IPS-NIHi11 (cell line): ENCODE results near the gene MTOR.
"Not testable (repeated sequence)": the region's sequence is repeated elsewhere in the genome, so short reads cannot be mapped to it uniquely, and the experiment has no call there.

Source experiments
- DNase-seq: peaks from one replicate; pipeline ENCODE4 v3.0.0; 2012; ENCODE audit warnings: mixed read lengths, low spot score

The MTOR gene

DNA sequence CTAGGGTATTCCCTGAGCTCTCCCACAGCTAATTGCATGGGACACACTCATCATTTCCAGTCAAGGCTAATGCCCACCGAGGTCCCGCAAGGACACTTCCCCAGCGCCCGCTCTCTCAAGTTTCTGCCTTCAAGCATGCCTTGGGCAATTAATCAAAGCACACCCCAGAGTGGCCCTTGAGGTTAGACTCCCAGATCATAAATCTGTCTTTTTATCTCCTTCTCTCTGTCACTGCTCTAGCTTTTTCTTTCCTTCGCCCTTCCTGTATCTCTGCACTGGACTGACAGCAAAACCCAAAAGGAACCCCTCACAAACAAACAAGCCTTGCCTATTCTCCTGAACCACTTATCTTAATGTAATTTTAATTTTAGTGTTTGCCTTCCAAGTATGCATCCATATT, 154.8 kb downstream of the MTOR start:
- no peak for DNase-seq

DNA sequence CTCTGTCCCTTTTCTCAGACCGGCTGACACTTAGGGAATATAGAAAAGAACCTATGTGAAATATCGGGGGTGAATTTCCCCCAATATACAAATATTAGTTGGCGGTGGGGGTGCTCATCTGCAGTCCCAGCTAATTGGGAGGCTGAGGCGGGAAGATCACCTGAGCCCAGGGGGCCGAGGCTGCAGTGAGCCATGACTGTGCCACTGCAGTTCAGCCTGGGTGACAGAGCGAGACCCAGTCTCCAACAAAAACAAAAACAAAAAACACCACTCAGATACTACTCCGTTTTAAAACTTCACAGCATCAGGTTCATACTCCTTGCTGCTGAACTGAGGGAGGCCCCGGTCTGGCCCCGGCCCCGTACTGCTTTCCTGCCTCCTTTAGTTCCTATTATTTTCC, 156.8 kb downstream of the MTOR start:
- DNase-seq: no peak

DNA sequence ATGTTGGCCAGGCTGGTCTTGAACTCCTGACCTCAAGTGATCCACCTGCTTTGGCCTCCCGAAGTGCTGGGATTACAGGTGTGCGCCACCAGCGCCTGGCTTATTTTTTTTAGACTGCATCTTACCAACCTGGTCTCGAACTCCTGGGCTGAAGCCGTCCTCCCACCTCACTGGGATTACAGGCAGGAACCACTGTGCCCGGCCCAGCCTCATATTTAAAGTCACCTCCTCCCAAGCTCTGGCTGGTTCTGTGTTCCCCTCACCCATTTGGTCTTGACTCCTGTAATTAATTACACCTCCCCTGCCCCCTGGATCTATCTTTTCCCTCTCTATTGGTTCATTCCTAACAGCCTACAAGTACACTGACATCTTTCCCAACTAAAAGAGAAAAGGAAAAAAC, 161.0 kb downstream of the MTOR start:
- DNase-seq: no peak

DNA sequence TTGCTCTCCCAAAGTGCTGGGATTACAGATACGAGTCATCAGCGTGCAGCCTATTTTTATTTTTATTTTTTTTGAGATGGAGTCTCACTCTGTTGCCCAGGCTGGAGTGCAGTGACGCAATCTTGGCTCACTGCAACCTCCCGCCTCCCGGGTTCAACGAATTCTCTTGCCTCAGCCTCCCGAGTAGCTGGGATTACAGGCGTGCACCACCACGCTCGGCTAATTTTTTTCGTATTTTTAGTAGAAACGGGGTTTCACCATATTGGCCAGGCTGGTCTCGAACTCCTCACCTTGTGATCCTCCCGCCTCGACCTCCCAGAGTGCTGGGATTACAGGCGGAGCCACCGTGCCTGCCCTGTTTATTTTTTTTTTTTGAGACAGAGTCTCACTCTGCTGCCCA, 161.5 kb downstream of the MTOR start:
- DNase-seq: not testable (repeated sequence)

DNA sequence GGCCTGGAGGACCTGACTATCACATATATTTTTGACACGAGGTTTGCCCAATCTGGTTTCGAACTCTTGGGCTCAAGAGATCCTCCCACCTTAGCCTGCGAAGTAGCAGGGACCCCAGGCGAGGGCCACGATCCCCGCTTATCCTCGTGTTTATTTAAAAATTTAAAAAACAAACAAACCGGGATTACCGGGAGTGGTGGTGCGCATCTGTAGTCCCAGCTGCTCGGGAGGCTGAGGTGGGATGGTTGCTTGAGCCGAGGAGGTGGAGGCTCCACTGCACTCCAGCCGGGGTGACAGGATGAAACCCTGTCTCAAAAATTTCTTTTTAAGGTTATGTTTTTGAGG, 162.2 kb downstream of the MTOR start:
- DNase-seq: no peak

DNA sequence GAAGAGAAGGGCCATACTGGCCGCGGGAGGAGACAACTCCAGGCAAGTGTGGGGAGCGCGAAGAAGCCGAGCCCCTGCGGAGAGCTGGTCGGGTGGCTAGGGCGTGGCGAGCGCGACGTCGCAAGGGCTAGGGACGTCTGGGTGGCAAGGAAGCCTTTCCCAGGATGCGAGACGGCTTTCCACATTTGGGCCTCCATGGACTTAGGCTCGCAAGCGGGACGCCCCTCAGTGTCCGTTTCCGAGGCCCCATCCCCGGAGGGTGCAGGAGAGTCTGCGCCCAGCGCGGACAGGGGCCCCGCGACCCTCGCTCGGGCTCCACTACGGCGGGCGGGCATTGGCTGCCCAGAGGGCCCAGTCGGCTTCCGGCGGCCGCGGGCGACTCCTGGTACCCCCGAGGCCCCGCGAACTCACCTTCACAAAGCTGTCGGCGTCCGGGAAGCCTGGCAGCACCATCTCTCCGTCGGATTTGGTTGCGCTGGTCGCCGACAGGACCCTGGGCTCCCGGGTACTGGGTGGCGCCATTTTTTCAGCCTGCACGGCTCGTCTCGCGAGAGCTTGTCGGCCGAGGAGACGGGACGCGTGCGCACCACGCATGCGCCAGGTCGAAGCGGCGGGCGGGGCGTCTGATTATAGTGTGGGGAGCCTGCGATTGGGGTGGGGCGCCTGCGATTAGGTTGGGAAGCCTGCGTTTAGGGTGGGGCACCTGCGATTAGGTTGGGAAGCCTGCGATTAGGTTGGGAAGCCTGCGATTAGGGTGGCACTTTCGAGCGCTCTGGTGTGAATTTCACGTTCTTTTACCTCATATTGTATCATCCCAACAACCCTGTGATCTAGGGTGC, 162.8 kb downstream of the MTOR start, which contains the start of gene EXOSC10:
Gene EXOSC10 (minus strand): TSS at position 560 of the 839 bp plus-strand sequence. CDS start 38 bp downstream, at position 522.
- peak; percentile 99 for DNase-seq

DNA sequence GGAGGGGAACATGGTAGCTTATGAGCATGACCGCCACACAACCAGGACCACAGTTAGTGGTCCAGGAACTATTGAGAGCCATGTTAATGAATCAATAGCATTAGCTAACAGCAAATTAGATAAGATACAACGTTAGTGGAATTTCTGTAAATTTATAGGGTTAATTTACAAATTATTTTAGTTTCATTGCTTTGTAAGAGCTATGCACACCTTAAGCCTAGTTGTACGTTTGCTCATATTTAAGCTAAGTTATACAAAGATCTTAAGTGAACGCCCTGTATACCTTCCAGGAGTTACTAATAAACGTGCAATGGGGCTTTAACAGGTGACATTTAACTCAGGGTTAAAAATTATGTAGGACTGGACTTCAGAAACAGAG, 163.4 kb downstream of the MTOR start:
- DNase-seq: no peak

DNA sequence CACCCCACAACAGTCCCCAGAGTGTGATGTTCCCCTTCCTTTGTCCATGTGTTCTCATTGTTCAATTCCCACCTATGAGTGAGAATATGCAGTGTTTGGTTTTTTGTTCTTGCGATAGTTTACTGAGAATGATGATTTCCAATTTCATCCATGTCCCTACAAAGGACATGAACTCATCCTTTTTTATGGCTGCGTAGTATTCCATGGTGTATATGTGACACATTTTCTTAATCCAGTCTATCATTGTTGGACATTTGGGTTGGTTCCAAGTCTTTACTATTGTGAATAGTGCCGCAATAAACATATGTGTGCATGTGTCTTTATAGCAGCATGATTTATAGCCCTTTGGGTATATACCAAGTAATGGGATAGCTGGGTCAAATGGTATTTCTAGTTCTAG, 178.6 kb downstream of the MTOR start:
- DNase-seq: not testable (repeated sequence)

DNA sequence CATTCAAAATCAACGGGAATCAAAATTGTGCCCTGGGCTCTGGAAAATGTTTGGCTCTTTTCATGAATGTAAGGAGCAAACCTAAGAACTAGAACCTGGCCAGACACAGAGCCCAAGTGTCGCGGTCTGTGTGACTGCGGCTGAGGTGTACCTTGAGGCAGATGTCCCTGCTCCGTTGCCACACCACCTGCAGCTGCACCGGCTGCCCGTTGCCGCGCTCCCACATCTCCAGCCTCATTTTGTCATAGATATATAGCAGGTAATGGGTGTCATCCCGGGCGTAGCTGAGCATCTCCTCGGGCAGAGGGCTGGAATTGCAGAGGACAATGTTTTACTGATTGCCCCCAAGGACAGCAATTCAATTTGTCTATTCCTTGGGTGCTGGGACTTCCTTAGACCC, 181.4 kb downstream of the MTOR start:
- no peak for DNase-seq

DNA sequence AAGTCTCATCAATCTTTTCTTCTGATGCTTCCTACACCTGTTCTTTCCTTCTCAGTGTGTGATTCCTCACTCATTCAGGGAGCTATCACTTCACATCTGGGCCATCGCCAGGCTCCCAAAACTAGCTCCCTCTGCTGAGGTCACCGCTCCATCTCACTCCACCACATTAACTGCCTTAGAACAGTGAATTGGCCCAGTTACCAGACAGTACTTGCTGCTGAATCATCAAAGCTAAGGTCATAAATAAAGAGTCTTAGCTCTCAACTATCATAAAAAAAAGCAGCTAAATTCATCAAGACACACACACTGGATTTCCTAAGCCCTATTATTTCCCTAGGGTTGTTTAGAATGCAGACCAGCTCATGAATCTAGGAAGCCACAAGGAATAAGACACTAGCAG, 183.7 kb downstream of the MTOR start:
- DNase-seq: no peak

DNA sequence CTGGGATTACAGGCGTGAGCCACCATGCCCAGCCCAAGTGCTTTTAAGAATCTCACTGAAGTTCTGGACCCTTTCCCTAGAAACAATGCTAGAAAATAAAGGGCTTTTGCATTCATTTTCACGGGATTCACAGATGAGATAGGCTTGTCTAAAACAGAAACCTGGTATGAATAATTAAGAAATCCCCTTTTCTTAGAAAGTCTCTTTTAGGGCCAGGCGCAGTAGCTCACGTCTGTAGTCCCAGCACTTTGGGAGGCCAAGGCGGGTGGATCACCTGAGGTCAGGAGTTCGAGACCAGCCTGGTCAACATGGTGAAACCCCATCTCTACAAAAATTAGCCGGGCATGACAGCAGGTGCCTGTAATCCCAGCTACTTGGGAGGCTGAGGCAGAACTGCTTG, 189.0 kb downstream of the MTOR start:
- DNase-seq: not testable (repeated sequence)

DNA sequence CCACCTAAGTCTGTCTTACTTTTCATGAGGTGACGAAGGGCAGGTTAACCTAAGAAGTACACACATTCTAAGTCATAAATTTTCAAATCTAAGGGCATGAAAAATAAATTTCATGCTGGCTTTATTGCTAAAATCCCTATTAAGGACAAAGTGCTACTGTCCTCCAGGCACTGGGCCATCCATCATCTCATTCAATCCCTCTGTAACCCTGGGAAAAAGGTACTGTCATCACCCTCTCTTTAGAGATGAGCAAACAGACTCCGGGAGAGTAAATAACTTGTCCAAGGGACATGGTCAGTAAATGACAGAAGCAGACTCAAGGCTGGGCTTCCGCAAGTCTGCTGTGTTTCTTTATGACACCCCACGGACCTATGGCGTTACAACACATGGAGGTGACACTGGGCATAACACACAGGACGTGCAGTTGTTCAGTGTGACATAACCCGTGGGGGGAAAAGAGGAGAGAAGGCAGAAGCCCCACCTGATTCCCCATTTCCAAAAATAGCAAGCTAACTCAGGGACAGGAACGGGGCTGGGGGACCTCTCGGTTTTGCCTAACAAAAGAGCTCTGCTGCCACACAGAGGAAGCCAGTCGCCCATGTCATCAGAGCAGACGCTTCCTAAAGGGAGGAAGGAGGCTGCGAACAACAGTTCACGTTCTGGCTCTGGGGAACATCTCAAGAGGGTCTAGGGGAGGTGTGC, 190.0 kb downstream of the MTOR start:
- peak; percentile 41 for DNase-seq

DNA sequence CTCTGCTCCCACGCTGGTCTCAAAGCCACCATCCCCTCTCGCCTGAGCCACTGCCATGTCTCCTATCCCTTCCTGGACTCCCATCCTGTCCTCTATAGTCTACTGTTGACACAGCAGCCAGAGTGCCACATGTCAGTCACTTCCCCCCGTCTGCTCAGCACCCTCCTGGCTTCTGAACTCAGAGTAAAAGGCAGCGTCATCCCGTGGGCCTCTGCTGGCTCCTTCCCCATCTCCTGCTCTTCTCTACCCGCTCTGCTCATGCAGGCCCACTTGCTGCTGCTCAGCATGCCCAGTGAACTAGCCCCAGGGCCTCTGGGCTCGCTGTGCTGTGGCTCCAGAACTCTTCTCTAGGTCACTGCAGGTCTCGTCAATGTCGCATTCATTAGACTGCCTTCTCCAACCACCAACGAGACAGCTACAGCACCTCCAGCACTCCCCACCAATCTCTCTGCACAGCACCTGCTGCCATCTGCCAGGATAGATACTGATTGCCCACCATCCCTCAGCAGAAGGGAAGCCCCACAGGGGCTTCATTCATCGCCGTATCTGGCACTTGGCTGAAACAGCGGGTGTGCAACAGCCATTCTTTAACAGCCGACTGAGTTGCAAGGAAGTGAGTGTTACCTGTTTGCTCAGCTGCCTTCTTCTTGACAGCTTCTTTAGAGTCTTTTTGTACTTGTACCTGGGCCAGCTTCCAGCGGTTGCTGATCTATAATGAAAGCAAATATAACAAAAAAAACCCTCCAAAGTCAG, 190.7 kb downstream of the MTOR start:
- DNase-seq: no peak

DNA sequence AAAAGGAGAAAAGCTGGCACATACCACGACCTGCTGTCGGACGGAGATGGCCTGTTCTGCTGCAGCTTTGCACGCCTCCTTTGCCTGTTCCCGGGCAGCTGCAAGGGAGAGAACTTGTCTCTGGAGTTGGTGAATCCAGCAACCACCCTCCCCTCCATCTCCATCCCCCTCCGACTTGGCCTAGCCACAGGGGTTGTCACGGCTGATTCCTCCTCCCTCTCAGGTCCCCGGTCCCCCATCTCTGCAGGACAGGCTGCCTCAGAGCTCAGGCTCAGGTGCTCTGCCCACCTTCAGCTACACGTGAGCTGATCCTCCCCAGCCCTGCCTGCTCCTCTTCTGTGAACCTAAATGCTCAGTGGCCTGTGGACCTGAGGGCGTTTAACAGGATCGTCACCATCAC, 191.5 kb downstream of the MTOR start:
- DNase-seq: no peak

DNA sequence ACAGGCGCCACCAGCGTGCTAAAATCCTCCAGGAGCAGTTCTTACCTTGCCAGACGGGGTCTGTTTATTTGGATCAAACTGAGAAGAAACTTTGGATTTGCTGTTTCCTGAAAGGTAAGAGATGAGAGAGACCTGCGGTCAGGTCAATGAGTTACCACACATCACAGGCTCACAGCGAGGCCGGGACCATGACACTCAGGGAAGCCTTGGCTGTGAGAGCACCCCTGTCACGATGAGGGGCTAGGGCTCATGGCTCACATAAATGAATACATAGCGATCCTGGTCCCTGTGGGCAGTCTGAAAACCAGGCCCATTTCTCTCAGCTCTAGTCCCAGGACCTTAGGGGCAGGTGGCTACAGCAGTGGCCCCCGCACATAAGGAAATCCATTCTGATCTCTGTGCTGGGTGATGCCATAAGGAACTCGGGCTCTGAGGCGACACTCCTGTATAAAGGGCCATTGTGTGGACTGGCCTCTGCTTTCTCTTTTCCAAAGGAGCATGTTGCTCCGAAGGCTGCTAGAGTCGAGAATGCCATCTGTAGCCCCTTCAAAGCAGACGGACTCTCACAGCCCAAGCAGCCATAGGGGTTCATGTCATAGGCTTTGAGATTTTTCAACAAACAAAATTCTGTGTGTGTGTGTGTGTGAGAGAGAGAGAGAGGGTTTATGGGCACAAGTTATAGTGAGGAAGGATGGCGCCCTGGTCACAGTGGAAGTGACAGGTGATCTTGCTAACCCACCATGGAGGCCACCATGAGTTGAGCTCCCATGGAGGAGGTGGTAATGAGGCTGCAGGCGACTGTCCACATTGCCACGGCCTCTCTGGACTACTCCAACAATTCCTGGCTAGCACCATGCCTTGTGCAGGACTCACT, 193.5 kb downstream of the MTOR start:
- no peak for DNase-seq

DNA sequence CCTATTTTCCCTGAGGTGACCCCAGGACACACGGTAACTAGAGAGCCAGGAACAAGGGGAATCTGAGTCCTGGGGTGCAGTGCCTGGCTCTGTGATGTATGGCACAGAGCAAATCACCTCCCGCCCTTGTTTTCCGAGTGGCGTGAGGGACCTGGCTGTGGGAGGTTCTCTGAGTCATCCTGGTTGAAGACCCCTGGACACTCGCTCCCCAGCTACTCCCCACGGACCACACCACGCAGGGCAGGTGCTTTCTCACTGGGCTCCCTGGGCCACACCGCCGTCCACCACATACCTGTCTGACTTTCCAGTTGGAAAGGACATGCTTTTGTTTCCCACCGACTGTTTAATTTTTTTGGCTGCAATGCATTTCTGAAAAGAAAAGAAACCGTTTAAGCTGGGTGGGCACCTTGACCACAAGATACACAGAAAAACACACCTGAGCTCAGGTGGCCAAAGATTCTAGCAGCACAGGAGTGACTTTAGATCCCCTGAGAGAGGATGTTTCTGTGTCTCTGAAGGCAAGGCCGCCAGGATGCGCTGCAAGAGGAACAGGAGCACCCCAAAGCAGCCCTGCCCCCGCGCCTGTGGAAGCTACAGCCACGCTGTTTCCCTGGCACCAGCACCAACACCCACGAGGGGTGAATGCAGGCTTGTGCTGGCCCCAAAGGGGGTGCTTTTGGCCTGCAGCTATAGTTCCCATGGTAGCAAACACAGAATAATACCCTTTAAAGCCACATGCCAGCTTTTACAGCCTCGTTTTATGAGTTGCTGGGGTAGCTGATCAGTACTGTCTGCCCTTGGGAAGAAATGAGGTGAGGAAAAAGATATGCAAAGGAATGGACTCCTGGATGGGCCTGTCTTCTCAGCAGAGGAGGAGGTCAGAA, 194.4 kb downstream of the MTOR start:
- DNase-seq: no peak

DNA sequence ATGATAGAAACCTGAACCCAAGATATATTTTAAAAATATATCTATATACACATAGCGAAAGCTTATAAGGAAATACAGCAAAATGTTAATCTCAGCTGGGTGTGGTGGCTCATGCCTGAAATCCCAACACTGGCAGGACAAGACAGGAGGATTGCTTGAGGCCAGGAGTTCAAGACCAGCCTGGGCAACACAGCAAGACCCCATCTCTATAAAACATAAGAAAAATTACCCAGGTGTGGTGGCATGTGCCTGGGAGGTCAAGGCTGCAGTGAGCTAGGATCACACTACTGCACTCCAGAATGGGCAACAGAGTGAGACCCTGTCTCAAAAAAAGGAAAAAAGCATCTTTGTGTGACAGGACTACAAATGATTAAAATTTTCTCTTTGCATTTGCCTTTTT, 196.6 kb downstream of the MTOR start:
- DNase-seq: no peak

DNA sequence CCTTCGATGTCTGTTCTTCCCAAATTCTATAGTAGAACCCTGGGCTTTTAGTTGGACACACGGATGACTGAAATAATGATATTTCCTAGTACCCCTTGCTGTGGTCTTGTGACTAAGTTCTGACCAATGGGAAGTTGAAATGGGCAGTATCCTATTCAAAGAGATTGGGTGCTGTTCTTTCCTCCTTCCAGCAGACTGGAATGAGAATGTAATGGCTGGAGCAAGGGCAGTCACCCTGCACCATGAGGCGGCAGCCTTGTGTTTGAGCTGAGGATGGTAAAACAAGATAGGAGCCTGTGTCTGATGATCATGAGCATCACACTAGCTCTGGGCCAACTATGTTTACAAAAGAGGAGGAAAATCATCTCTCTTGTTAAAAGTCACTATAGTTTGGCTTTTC, 197.4 kb downstream of the MTOR start:
- DNase-seq: no peak

DNA sequence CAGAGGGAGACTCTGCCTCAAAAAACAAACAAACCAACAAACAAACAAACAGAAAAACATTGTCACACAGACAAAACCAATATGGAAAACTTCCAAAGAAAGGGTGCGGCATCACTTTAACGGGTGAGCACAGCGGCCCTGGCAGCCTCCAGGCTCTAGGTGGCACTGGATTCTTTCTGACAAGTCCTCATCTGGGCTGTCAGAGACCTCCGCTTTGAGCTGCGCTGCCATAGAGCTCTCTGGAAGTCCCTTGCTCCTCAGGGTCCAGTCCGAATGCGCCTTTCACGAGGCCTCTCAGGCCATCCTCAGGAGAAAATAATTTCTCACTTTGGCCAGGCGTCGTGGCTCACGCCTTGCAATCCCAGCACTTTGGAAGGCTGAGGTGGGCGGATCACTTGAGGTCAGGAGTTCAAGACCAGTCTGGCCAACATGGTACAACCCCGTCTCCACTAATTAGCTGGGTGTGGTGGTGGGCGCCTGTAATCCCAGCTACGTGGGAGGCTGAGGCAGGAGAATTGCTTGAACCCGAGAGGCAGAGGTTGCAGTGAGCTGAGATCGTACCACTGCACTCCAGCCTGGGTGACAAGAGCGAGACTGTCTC, 198.3 kb downstream of the MTOR start:
- peak; percentile 50 for DNase-seq

DNA sequence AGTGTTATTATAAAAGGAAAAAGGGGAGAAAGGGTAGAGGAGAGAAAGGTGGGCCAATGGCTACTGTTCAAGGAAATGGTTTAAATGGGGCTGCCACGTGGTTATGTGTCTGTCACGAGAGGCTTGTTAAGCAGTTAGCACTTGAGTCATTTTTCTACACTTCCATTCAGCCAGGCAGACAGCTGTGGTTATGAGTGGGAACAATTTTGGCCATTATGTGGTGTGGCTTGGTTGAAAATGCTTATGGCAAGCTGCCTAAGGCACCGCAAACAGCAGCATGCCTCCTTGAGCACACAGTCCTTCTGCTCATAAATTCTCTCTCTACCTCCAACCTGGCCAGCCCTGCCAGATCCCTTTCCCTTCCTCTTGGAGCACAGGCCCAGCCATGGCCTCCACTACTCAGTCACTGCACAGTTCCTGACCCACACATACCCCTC, 199.4 kb downstream of the MTOR start:
- DNase-seq: no peak
